ENCODE results near the gene DGKH.
A peak's percentile ranks its signal among the peaks of the same experiment; 100 is the strongest.

Gene DGKH

GRCh38 chr13:42048342-42048683 is at the start of gene DGKH:
DGKH (plus strand) TSS chr13:42048648; CDS start chr13:42048774, 126 bp downstream.
- no peak for DNase-seq

GRCh38 chr13:42000846-42001245 is 47.6 kb upstream of the DGKH start:
- no peak for DNase-seq

- no peak for DNase-seq
Measured at GRCh38 chr13:42001580-42001979, 46.9 kb upstream of the DGKH start.

- no peak for DNase-seq
Measured at GRCh38 chr13:42002066-42002465, 46.4 kb upstream of the DGKH start.

- DNase-seq = no peak
Measured at GRCh38 chr13:42007844-42008243, 40.6 kb upstream of the DGKH start.

- no peak for DNase-seq
Measured at GRCh38 chr13:42009057-42009456, 39.4 kb upstream of the DGKH start.

GRCh38 chr13:42011601-42012350 is 36.7 kb upstream of the DGKH start:
- DNase-seq = peak; percentile 6

GRCh38 chr13:42014119-42014518 is 34.3 kb upstream of the DGKH start:
- no peak for DNase-seq

- DNase-seq = no peak
Measured at GRCh38 chr13:42017264-42017663, 31.2 kb upstream of the DGKH start.

GRCh38 chr13:42021851-42022250 is 26.6 kb upstream of the DGKH start:
- DNase-seq = no peak

- no peak for DNase-seq
Measured at GRCh38 chr13:42022336-42022735, 26.1 kb upstream of the DGKH start.

GRCh38 chr13:42022796-42023493 is 25.5 kb upstream of the DGKH start:
- DNase-seq = no peak

GRCh38 chr13:42027286-42027685 is 21.2 kb upstream of the DGKH start:
- no peak for DNase-seq

- peak; percentile 83 for DNase-seq
Measured at GRCh38 chr13:42028113-42028799, 20.2 kb upstream of the DGKH start.

GRCh38 chr13:42035905-42036521 is 12.4 kb upstream of the DGKH start:
- no peak for DNase-seq

GRCh38 chr13:42036711-42037110 is 11.7 kb upstream of the DGKH start:
- DNase-seq = no peak

- no peak for DNase-seq
Measured at GRCh38 chr13:42038661-42039456, 9.6 kb upstream of the DGKH start.

- peak; percentile 56 for DNase-seq
Measured at GRCh38 chr13:42039457-42039945, 8.9 kb upstream of the DGKH start.

GRCh38 chr13:42039946-42040729 is 8.3 kb upstream of the DGKH start:
- peak; percentile 90 for DNase-seq

- DNase-seq = no peak
Measured at GRCh38 chr13:42040730-42041010, 7.8 kb upstream of the DGKH start.

- DNase-seq = peak; percentile 77
Measured at GRCh38 chr13:42041011-42041683, 7.3 kb upstream of the DGKH start.
